Heart left ventricle (tissue), 16 donors: Measurements from ENCODE around the gene CNOT9. TPM values are rescaled to one million over a fixed set of nuclear protein-coding genes. Genes with fewer than 3 reads are reported as not detected.

Experiments used
- ATAC-seq, 4 donors: fragments of 200-7000 bp; cut with Tn5 transposase; one replicate each; pipeline ENCODE4 v1.9.1; 2020 to 2022; ENCODE audit warnings: moderate library complexity in 4 of 4, mild to moderate bottlenecking in 3 of 4, moderate number of reproducible peaks in 1 of 4
- DNase-seq, 5 donors: peaks; one replicate each; pipeline ENCODE4 v3.0.0-alpha.2; 2020
- H3K27ac ChIP-seq, 12 donors: fragments of 200-600 bp; sonication (generic) in 4 of 12; one replicate each; pipeline versions ENCODE4 v1.5.0 to v1.8.0; 2016 to 2022; ENCODE audit warnings: mild to moderate bottlenecking in 2 of 12
- H3K27me3 ChIP-seq, 9 donors: fragments of 200-600 bp; sonication (generic) in 2 of 9; one replicate each; pipeline versions ENCODE4 v1.5.1 to v1.8.0; 2016 to 2022; ENCODE audit warnings: mild to moderate bottlenecking in 3 of 9
- H3K36me3 ChIP-seq, 9 donors: fragments of 200-600 bp; sonication (generic) in 2 of 9; one replicate each; pipeline versions ENCODE4 v1.5.0 to v1.8.0; 2018 to 2022; ENCODE audit warnings: mild to moderate bottlenecking in 2 of 9
- H3K4me1 ChIP-seq, 12 donors: fragments of 200-600 bp; sonication (generic) in 4 of 12; one replicate each; pipeline versions ENCODE4 v1.5.0 to v1.8.0; 2016 to 2022; ENCODE audit warnings: mild to moderate bottlenecking in 3 of 12
- H3K4me3 ChIP-seq, 12 donors: fragments of 200-600 bp; sonication (generic) in 4 of 12; one replicate each; pipeline versions ENCODE4 v1.5.0 to v1.8.0; 2017 to 2022; ENCODE audit warnings: mild to moderate bottlenecking in 9 of 12, moderate library complexity in 4 of 12
- H3K9me3 ChIP-seq, 12 donors: fragments of 200-600 bp; sonication (generic) in 4 of 12; one replicate each; pipeline versions ENCODE4 v1.5.0 to v1.8.0; 2016 to 2022; ENCODE audit warnings: mild to moderate bottlenecking in 1 of 12
- POLR2A ChIP-seq, 2 donors: fragments of 450-650 bp; IDR thresholded peaks; one replicate each; pipeline ENCODE4 v1.6.1; 2017; ENCODE audit warnings: antibody characterized with exemption in 2 of 2, mild to moderate bottlenecking in 2 of 2, moderate library complexity in 2 of 2
- WGBS, 4 donors: extraction: QIAGEN DNeasy Blood & Tissue Kit in 2 of 4; methylation state at CpG; one replicate each; pipeline versions ENCODE4 v1.1.5 to v1.1.7; 2013 to 2018; 5-methylcytosine and 5-hydroxymethylcytosine counted together
- intact Hi-C, 10 donors: fragments of 100-400 bp; cut with DNase I; formaldehyde crosslinking; loops; one replicate each; pipeline versions ENCODE4 v1.11.1 to v1.14.2; 2022
- polyA plus RNA-seq, 2 donors: library from polyadenylated mRNA; stranded (reverse); fragments of 200-250 nt; gene quantifications; one replicate each; pipeline ENCODE4 v1.2.3, GENCODE V29; 2013
- total RNA-seq, 9 donors: library from RNA; depleted of rRNA in 2 of 9; stranded (reverse); fragments of >200 nt in 2 of 9; fragmentation: NEBNext Ultra II Directional in 3 of 9; extraction: Animal tissue kit (Norgen Biotek cat#: 25700) in 3 of 9; gene quantifications; one replicate each; pipeline versions ENCODE4 v1.1.0 to v1.2.4, GENCODE V29; 2016 to 2023
- TF ChIP-seq, protein P1 (sequence below), 12 donors: fragments of 200-600 bp; sonication (generic) in 4 of 12; IDR thresholded peaks; one replicate each; pipeline versions ENCODE4 v1.5.0 to v1.8.0; 2018 to 2022; ENCODE audit warnings: antibody characterized with exemption in 12 of 12, mild to moderate bottlenecking in 5 of 12
- donor health status: ischemic (EF 13 %, LVEDD 7.1; RV severe dilation, severe dysfunction).
- donor health status: healthy with polysubstance abuse.
- donor health status: DM: no; HTN: yes; CAD: no.
- donor health status: DM: no; HTN: no; CAD: no.
- donor health status: ischemic (EF 25% LVEDD 6.9; RV normal size, moderate dysfunction).
- donor health status: ischemic (EF 25% LVEDD 5.7; RV mildly dilated, moderate dysfunction).
- donor health status: healthy.
- donor health status: DM: yes; HTN: yes; CAD: no.
- donor health status: ischemic (EF 35%, LVEDD 5.7; RV mildly dilated, moderate dysfunction).
- donor health status: nonischemic (EF 11% LVEDD 7.7; RV severe dilation, severe dysfunction).
- donor health status: DM: yes; HTN: yes; CAD: no.
- donor health status: PGD.
- donor health status: ischemic (EF 29% LVEDD 5.4; RV normal size, mild dysfunction).
- donor health status: nonischemic (EF 23%, LVEDD 6.1; RV moderate dilation, normal function).

Gene CNOT9
- total and polyA plus RNA-seq, 11 donors = 12.2 to 34.8 (median 23.1) TPM

DNA sequence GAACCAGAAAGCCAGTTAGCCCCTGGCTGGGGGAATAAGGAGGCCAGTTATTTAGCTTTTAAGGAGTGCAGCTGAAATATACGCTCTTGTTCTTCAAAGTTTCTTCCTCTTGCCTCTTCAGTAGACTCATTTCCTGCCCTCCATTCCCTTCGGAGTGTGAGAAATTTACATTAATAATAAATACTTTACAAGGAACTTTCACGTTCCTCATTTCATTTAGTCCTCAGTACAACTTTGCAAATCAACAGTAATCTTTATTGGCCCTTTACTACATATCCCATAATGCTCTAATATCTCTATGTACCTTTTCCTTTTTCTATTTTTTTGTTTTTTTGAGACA is 54.7 kb downstream of the CNOT9 start:
- H3K36me3 ChIP-seq = no peaks in the 10 kb centered on the region
- no peaks in the 10 kb centered on the region for H3K27me3 ChIP-seq
- peak overlapping the region in 1 of 12 donors; percentile 75 for H3K27ac ChIP-seq
- WGBS, 4 donors = 53 to 69% (median 63%) methylated on average over 3 of the region's 3 CpGs
- no peak overlapping the region for H3K4me3 ChIP-seq
- peaks cover 0 to 19% (median 0%) of the 10 kb centered on the region in 12 donors for H3K4me1 ChIP-seq
- TF ChIP-seq, protein P1, sequence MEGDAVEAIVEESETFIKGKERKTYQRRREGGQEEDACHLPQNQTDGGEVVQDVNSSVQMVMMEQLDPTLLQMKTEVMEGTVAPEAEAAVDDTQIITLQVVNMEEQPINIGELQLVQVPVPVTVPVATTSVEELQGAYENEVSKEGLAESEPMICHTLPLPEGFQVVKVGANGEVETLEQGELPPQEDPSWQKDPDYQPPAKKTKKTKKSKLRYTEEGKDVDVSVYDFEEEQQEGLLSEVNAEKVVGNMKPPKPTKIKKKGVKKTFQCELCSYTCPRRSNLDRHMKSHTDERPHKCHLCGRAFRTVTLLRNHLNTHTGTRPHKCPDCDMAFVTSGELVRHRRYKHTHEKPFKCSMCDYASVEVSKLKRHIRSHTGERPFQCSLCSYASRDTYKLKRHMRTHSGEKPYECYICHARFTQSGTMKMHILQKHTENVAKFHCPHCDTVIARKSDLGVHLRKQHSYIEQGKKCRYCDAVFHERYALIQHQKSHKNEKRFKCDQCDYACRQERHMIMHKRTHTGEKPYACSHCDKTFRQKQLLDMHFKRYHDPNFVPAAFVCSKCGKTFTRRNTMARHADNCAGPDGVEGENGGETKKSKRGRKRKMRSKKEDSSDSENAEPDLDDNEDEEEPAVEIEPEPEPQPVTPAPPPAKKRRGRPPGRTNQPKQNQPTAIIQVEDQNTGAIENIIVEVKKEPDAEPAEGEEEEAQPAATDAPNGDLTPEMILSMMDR (IDR thresholded peaks at IDR 0.05) = no peak
- TF ChIP-seq POLR2A (IDR thresholded peaks at IDR 0.05) = no peak
- DNase-seq = no peak
- intact Hi-C loops = no loop called here
- no peaks in the 10 kb centered on the region for H3K9me3 ChIP-seq
- ATAC-seq = no peak

DNA sequence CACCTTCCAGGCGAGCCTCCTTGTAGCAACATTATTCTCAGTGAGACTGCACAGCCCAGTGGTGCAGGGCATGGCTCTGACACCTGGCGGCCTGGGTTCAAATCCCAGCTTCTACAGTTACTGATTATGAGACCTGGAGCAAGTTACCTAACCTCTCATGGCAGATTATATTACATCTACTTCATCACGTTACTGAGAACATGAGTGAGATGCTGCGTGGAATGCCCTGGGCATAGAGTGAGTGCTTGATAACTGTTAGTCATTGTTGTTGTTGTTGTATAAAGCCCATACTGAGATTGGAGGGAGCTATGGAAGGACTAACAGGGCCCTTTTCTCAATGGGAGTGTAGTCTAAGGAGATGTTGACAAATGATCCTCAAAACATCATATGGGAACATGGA is 57.7 kb downstream of the CNOT9 start:
- 90 to 94% (median 92%) methylated on average over 4 of the region's 4 CpGs for WGBS, 4 donors
- DNase-seq (no peak), ATAC-seq (no peak)
- no peaks in the 10 kb centered on the region for H3K27me3 ChIP-seq
- no peak for TF ChIP-seq POLR2A (IDR thresholded peaks at IDR 0.05)
- TF ChIP-seq, protein P1 (IDR thresholded peaks at IDR 0.05) = no peak
- H3K9me3 ChIP-seq = no peaks in the 10 kb centered on the region
- peaks cover 0 to 19% (median 0%) of the 10 kb centered on the region in 12 donors for H3K4me1 ChIP-seq
- H3K36me3 ChIP-seq = no peaks in the 10 kb centered on the region
- no peak overlapping the region for H3K27ac ChIP-seq
- intact Hi-C loops = no loop called here
- no peak overlapping the region for H3K4me3 ChIP-seq

DNA sequence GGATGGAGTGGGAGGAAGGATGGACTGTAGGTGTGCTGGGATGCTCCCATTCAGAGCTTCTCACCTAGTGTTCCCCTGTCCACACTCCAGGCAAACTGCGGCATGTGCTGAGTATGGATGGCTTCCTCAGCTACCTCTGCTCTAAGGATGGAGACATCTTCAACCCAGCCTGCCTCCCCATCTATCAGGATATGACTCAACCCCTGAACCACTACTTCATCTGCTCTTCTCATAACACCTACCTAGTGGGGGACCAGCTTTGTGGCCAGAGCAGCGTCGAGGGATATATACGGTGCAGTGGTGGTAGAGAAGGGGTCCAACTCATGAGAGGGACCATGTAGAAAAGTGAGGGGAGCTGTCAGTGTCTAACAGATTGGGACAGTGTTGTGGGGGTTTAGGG is 59.3 kb downstream of the CNOT9 start:
- H3K27me3 ChIP-seq = no peaks in the 10 kb centered on the region
- WGBS, 4 donors = 94 to 97% (median 96%) methylated on average over 4 of the region's 4 CpGs
- peaks cover 0 to 10% (median 0%) of the 10 kb centered on the region in 12 donors for H3K4me1 ChIP-seq
- no peak overlapping the region for H3K4me3 ChIP-seq
- no peak for ATAC-seq
- no peak overlapping the region for H3K27ac ChIP-seq
- peaks cover 0 to 3% (median 0%) of the 10 kb centered on the region in 9 donors for H3K36me3 ChIP-seq
- TF ChIP-seq, protein P1 (IDR thresholded peaks at IDR 0.05) = no peak
- TF ChIP-seq POLR2A (IDR thresholded peaks at IDR 0.05) = no peak
- intact Hi-C loops = no loop called here
- no peak for DNase-seq
- H3K9me3 ChIP-seq = no peaks in the 10 kb centered on the region

DNA sequence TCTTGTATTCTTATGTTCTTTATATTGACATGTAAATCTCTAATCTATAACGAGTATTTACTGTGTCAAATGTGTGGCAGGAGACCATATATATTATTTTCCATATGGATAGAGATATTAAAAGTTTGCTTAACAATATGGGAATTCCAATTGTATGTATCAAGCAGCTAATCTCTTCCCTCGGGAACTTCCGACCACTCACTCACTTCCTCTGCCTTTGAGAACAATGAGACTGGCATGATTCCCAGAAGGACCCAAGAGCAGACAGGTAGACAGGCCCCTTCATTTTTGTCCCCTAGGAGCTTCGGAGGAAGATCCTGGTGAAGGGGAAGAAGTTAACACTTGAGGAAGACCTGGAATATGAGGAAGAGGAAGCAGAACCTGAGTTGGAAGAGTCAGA is 63.2 kb downstream of the CNOT9 start:
- no peak overlapping the region for H3K27ac ChIP-seq
- WGBS, 4 donors = 44 to 58% (median 52%) methylated on average over 4 of the region's 4 CpGs

More for the DNA sequence above, 63.2 kb downstream of the CNOT9 start:
- H3K9me3 ChIP-seq = no peaks in the 10 kb centered on the region
- intact Hi-C loops = no loop called here
- no peaks in the 10 kb centered on the region for H3K27me3 ChIP-seq
- peaks cover 0 to 41% (median 36%) of the 10 kb centered on the region in 9 donors for H3K36me3 ChIP-seq
- no peak overlapping the region for H3K4me3 ChIP-seq
- ATAC-seq (peak in 1 of 4 donors; percentile 69), DNase-seq (no peak)
- TF ChIP-seq, protein P1 (IDR thresholded peaks at IDR 0.05) = no peak
- TF ChIP-seq POLR2A (IDR thresholded peaks at IDR 0.05) = no peak
- peaks cover 0 to 3% (median 0%) of the 10 kb centered on the region in 12 donors for H3K4me1 ChIP-seq
